ENCODE data around the gene PDHX. TPM values are rescaled to one million over a fixed set of nuclear protein-coding genes. Genes with fewer than 3 reads are reported as not detected.

PDHX gene
- total and polyA plus RNA-seq, 10 of the 15 experiments (the other 5 are each of a cell fraction or from before 2014, with no cell fraction given), result 14.5 to 41.9 (median 28.0) TPM

GRCh38 chr11:35038211-35038928 is 122.0 kb downstream of the PDHX start:
- Histone ChIP-seq H3K9ac (ENCODE audit: control insufficient read depth, insufficient read depth, low read length) (no peak overlapping the region), H3K27me3 (replicated peaks in 1 of 2; ENCODE audit: control insufficient read depth in 2 of 2, insufficient read depth in 2 of 2, low read length in 1 of 2) (no peaks in the 10 kb centered on the region), H3K27ac (ENCODE audit: control insufficient read depth, insufficient read depth) (no peak overlapping the region), H3K4me3 (no peak overlapping the region), H3K36me3 (ENCODE audit: control insufficient read depth in 2 of 2, insufficient read depth in 2 of 2, low read length in 1 of 2) (no peaks in the 10 kb centered on the region), H2AFZ (ENCODE audit: control insufficient read depth, low read depth, low read length) (no peak overlapping the region), H3K4me1 (ENCODE audit: control insufficient read depth, insufficient read depth, low read length) (peaks cover 31% of the 10 kb centered on the region), H3K79me2 (ENCODE audit: control insufficient read depth, insufficient read depth, low read length) (no peaks in the 10 kb centered on the region), H3K4me2 (ENCODE audit: control insufficient read depth, insufficient read depth) (no peak overlapping the region), H4K20me1 (ENCODE audit: control insufficient read depth, insufficient read depth) (no peaks in the 10 kb centered on the region), H3K9me3 (replicated peaks; ENCODE audit: control insufficient read depth, insufficient read depth, low read length) (no peaks in the 10 kb centered on the region)
- ChIA-PET SMC1A (ENCODE audit: uncharacterized antibody, unreplicated experiment) (interaction anchor here (0.8 to 1.3 kb wide), 4 partner anchors 12 to 267 kb away, joined by 3 to 4 read pairs (median 3); no protein-coding TSS in a partner anchor), POLR2A (no interaction called here), CTCF (interaction anchor here (1.5 kb wide), 1 partner anchor 8 kb away, joined by 3 read pairs; no protein-coding TSS in a partner anchor), RAD21 (ENCODE audit: unreplicated experiment) (no interaction called here)
- no TSS peak for BruUV-seq (replicated peaks)
- WGBS (ENCODE audit: insufficient coverage, insufficient replicate concordance, low lambda C conversion rate, missing lambda C conversion rate), result 51% methylated on average over 5 of the region's 5 CpGs
- in situ Hi-C loops (cut with MboI) (no loop called here), intact Hi-C loops (cut with micrococcal nuclease; ENCODE audit: unreplicated experiment) (no loop called here)
- TF ChIP-seq NBN (IDR thresholded peaks at IDR 0.05), result no peak
- TF ChIP-seq CREM (IDR thresholded peaks at IDR 0.05; ENCODE audit: low read depth), result no peak
- TF ChIP-seq RAD21 (IDR thresholded peaks at IDR 0.05; ENCODE audit: insufficient read depth, low read depth, low read length), result 0 out of 2 replicates have a peak, but pooled peaks have one; percentile 7
- ATAC-seq (no peak), DNase-seq (ENCODE audit: low read depth, low spot score) (no peak), FAIRE-seq (no peak)

GRCh38 chr11:35039076-35039475 is 122.7 kb downstream of the PDHX start:
- Histone ChIP-seq H2AFZ (ENCODE audit: control insufficient read depth, low read depth, low read length) (no peak overlapping the region), H3K79me2 (ENCODE audit: control insufficient read depth, insufficient read depth, low read length) (no peaks in the 10 kb centered on the region), H3K36me3 (ENCODE audit: control insufficient read depth in 2 of 2, insufficient read depth in 2 of 2, low read length in 1 of 2) (no peaks in the 10 kb centered on the region), H3K9ac (ENCODE audit: control insufficient read depth, insufficient read depth, low read length) (no peak overlapping the region), H3K4me2 (ENCODE audit: control insufficient read depth, insufficient read depth) (no peak overlapping the region), H3K27ac (ENCODE audit: control insufficient read depth, insufficient read depth) (no peak overlapping the region), H3K4me1 (ENCODE audit: control insufficient read depth, insufficient read depth, low read length) (peaks cover 31% of the 10 kb centered on the region), H3K27me3 (replicated peaks in 1 of 2; ENCODE audit: control insufficient read depth in 2 of 2, insufficient read depth in 2 of 2, low read length in 1 of 2) (no peaks in the 10 kb centered on the region), H3K4me3 (no peak overlapping the region), H4K20me1 (ENCODE audit: control insufficient read depth, insufficient read depth) (no peaks in the 10 kb centered on the region), H3K9me3 (replicated peaks; ENCODE audit: control insufficient read depth, insufficient read depth, low read length) (no peaks in the 10 kb centered on the region)
- ChIA-PET SMC1A (ENCODE audit: uncharacterized antibody, unreplicated experiment) (interaction anchor here (0.8 to 1.3 kb wide), 5 partner anchors 11 to 267 kb away, joined by 3 to 4 read pairs (median 3); no protein-coding TSS in a partner anchor), POLR2A (no interaction called here), RAD21 (ENCODE audit: unreplicated experiment) (interaction anchor here (1.0 kb wide), 2 partner anchors 10 to 25 kb away, joined by 3 read pairs; no protein-coding TSS in a partner anchor), CTCF (interaction anchor here (1.5 kb wide), 1 partner anchor 9 kb away, joined by 3 read pairs; no protein-coding TSS in a partner anchor)
- in situ Hi-C loops (cut with MboI) (no loop called here), intact Hi-C loops (cut with micrococcal nuclease; ENCODE audit: unreplicated experiment) (no loop called here)
- WGBS (ENCODE audit: insufficient coverage, insufficient replicate concordance, low lambda C conversion rate, missing lambda C conversion rate), result 96% methylated on average over 3 of the region's 3 CpGs
- FAIRE-seq, result no peak
- no TSS peak for BruUV-seq (replicated peaks)
- DNase-seq (ENCODE audit: low read depth, low spot score), result no peak
- ATAC-seq, result no peak
- TF ChIP-seq CBX5 (IDR thresholded peaks at IDR 0.05; ENCODE audit: low read depth) (no peak), IRF5 (IDR thresholded peaks at IDR 0.05; ENCODE audit: borderline replicate concordance) (no peak), NRF1 (conservative IDR thresholded peaks at IDR 0.05; ENCODE audit: low read depth, low read length) (no peak), YBX1 (IDR thresholded peaks at IDR 0.05) (no peak), CHD2 (IDR thresholded peaks at IDR 0.05; ENCODE audit: borderline replicate concordance, low read depth, low read length) (no peak), STAT1 (conservative IDR thresholded peaks at IDR 0.05) (no peak), HCFC1 (IDR thresholded peaks at IDR 0.05; ENCODE audit: low read length) (no peak), NFYA (IDR thresholded peaks at IDR 0.05; ENCODE audit: borderline replicate concordance, low read depth, low read length) (no peak), ZNF622 (IDR thresholded peaks at IDR 0.05) (no peak), CREM (IDR thresholded peaks at IDR 0.05; ENCODE audit: low read depth) (no peak), RELA (IDR thresholded peaks at IDR 0.05; ENCODE audit: borderline replicate concordance, partially characterized antibody) (no peak), TARDBP (IDR thresholded peaks at IDR 0.05; ENCODE audit: borderline replicate concordance) (no peak), RBBP5 (conservative IDR thresholded peaks at IDR 0.05) (no peak)
- TF ChIP-seq, protein P1, sequence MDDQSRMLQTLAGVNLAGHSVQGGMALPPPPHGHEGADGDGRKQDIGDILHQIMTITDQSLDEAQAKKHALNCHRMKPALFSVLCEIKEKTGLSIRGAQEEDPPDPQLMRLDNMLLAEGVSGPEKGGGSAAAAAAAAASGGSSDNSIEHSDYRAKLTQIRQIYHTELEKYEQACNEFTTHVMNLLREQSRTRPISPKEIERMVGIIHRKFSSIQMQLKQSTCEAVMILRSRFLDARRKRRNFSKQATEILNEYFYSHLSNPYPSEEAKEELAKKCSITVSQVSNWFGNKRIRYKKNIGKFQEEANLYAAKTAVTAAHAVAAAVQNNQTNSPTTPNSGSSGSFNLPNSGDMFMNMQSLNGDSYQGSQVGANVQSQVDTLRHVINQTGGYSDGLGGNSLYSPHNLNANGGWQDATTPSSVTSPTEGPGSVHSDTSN (IDR thresholded peaks at IDR 0.05; ENCODE audit: insufficient replicate concordance, low read depth, low read length), result no peak

Data from GM12878 (cell line).